HFF-Myc (cell line): ENCODE data around the gene PHF2.

Experiments used
- DNase-seq: peaks from one replicate; pipeline ENCODE4 v3.0.0-alpha.2; 2011; ENCODE audit warnings: low read depth; ENCODE audit errors: extremely low read depth
- H3K4me3 ChIP-seq: replicated peaks from 2 replicates; pipeline ENCODE4 v1.5.1; 2011; ENCODE audit warnings: low read depth, mild to moderate bottlenecking, control low read depth, low read length
- CTCF ChIP-seq: IDR thresholded peaks from 2 replicates; pipeline ENCODE4 v1.5.1; 2012; ENCODE audit warnings: mild to moderate bottlenecking, low read depth, low read length, control low read depth; ENCODE audit errors: missing control alignments

PHF2 gene

GRCh38 chr9:93576258-93577077 is at the start of gene PHF2:
Gene PHF2 (plus strand): TSS chr9:93576584. CDS start chr9:93576774, 190 bp downstream.
- DNase-seq, result no peak
- peak within 1 kb of the TSS; percentile 60 for H3K4me3 ChIP-seq
- no peak for TF ChIP-seq CTCF

GRCh38 chr9:93531374-93531773 is 45.0 kb upstream of the PHF2 start:
- H3K4me3 ChIP-seq, result no peak overlapping the region
- TF ChIP-seq CTCF, result no peak
- no peak for DNase-seq

GRCh38 chr9:93532141-93532540 is 44.2 kb upstream of the PHF2 start:
- DNase-seq, result no peak
- no peak overlapping the region for H3K4me3 ChIP-seq
- no peak for TF ChIP-seq CTCF

GRCh38 chr9:93533863-93534262 is 42.5 kb upstream of the PHF2 start:
- DNase-seq, result no peak
- no peak overlapping the region for H3K4me3 ChIP-seq
- TF ChIP-seq CTCF, result no peak

GRCh38 chr9:93536167-93536566 is 40.2 kb upstream of the PHF2 start:
- no peak for DNase-seq
- no peak for TF ChIP-seq CTCF
- H3K4me3 ChIP-seq, result no peak overlapping the region

GRCh38 chr9:93536874-93537273 is 39.5 kb upstream of the PHF2 start:
- no peak for TF ChIP-seq CTCF
- no peak for DNase-seq
- no peak overlapping the region for H3K4me3 ChIP-seq
